Measurements from ENCODE around the gene HKDC1. TPM values are rescaled to one million over a fixed set of nuclear protein-coding genes. Genes with fewer than 3 reads are reported as not detected.
"Not testable (repeated sequence)": the region's sequence is repeated elsewhere in the genome, so short reads cannot be mapped to it uniquely, and the experiment has no call there.

The HKDC1 gene
- total RNA-seq, 1 experiment from 2014 or later, result 1.7 TPM

- ATAC-seq (no peak), DNase-seq (ENCODE audit: low read depth, low spot score) (no peak)
- H3K9me2 ChIP-seq (ENCODE audit: insufficient read depth), result no peaks in the 10 kb centered on the region
- intact Hi-C loops (cut with micrococcal nuclease), result no loop called here
- H3K27me3 ChIP-seq (ENCODE audit: insufficient read depth, low read length), result no peaks in the 10 kb centered on the region
- H3K27ac ChIP-seq (ENCODE audit: low read depth, low read length), result no peak overlapping the region
- ChIA-PET CTCF (no interaction called here), RAD21 (ENCODE audit: low non-redundant PET in 1 of 2, low total read pairs in 2 of 2, uncharacterized antibody in 2 of 2, unreplicated experiment in 2 of 2) (no interaction called here), POLR2A (no interaction called here)
- no peak overlapping the region for H3K4me2 ChIP-seq (ENCODE audit: low read length)
- BruUV-seq (replicated peaks), result no TSS peak
- H3K36me3 ChIP-seq (ENCODE audit: control insufficient read depth in 1 of 2, insufficient read depth in 2 of 2, low read length in 2 of 2), result no peaks in the 10 kb centered on the region
- H3K79me2 ChIP-seq (ENCODE audit: insufficient read depth, low read length), result no peaks in the 10 kb centered on the region
- no peak overlapping the region for H2AFZ ChIP-seq (ENCODE audit: low read depth, low read length, poor library complexity, severe bottlenecking)
- H3K4me3 ChIP-seq (replicated peaks in 1 of 2; ENCODE audit: low read depth in 1 of 2, low read length in 2 of 2), result no peak overlapping the region
- H3K4me1 ChIP-seq (ENCODE audit: control insufficient read depth in 1 of 2, insufficient read depth in 2 of 2, low read length in 2 of 2), result no peaks in the 10 kb centered on the region
- H3K9ac ChIP-seq (ENCODE audit: low read length), result no peak overlapping the region
- H3K9me3 ChIP-seq (ENCODE audit: control insufficient read depth in 1 of 2, insufficient read depth in 1 of 2, low read depth in 1 of 2, low read length in 2 of 2), result no peaks in the 10 kb centered on the region
- no peaks in the 10 kb centered on the region for H4K20me1 ChIP-seq (ENCODE audit: insufficient read depth)
- no peak for TF ChIP-seq MAX (IDR thresholded peaks at IDR 0.05)
- TF ChIP-seq YY1 (IDR thresholded peaks at IDR 0.05; ENCODE audit: extremely low read depth, insufficient replicate concordance, low read depth, low read length), result no peak
- TF ChIP-seq SP1 (IDR thresholded peaks at IDR 0.05; ENCODE audit: low read depth), result no peak
- no peak for TF ChIP-seq ELF1 (IDR thresholded peaks at IDR 0.05; ENCODE audit: borderline replicate concordance, low read depth)
- no peak for TF ChIP-seq TCF7L2 (IDR thresholded peaks at IDR 0.05; ENCODE audit: borderline replicate concordance, extremely low read depth, insufficient read depth, insufficient read length)
- no peak for TF ChIP-seq EZH2 (IDR thresholded peaks at IDR 0.05)
- TF ChIP-seq EZH2phosphoT487 (IDR thresholded peaks at IDR 0.05; ENCODE audit: borderline replicate concordance), result no peak
- no peak for TF ChIP-seq SRF (IDR thresholded peaks at IDR 0.05; ENCODE audit: low read depth)
- no peak for TF ChIP-seq CBX3 (IDR thresholded peaks at IDR 0.05; ENCODE audit: low read depth)
- TF ChIP-seq CEBPB (IDR thresholded peaks at IDR 0.05; ENCODE audit: low read depth), result no peak
- no peak for TF ChIP-seq ZBTB33 (IDR thresholded peaks at IDR 0.05; ENCODE audit: extremely low read depth, insufficient replicate concordance, low read length)
- no peak for TF ChIP-seq RAD21 (IDR thresholded peaks at IDR 0.05; ENCODE audit: low read depth)
- TF ChIP-seq EGR1 (IDR thresholded peaks at IDR 0.05; ENCODE audit: low read depth), result no peak
- TF ChIP-seq, protein P1, sequence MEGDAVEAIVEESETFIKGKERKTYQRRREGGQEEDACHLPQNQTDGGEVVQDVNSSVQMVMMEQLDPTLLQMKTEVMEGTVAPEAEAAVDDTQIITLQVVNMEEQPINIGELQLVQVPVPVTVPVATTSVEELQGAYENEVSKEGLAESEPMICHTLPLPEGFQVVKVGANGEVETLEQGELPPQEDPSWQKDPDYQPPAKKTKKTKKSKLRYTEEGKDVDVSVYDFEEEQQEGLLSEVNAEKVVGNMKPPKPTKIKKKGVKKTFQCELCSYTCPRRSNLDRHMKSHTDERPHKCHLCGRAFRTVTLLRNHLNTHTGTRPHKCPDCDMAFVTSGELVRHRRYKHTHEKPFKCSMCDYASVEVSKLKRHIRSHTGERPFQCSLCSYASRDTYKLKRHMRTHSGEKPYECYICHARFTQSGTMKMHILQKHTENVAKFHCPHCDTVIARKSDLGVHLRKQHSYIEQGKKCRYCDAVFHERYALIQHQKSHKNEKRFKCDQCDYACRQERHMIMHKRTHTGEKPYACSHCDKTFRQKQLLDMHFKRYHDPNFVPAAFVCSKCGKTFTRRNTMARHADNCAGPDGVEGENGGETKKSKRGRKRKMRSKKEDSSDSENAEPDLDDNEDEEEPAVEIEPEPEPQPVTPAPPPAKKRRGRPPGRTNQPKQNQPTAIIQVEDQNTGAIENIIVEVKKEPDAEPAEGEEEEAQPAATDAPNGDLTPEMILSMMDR (IDR thresholded peaks at IDR 0.05 in 2 of 3, conservative IDR thresholded peaks at IDR 0.05 in 1 of 3; ENCODE audit: borderline replicate concordance in 1 of 3, insufficient read depth in 1 of 3, low read depth in 2 of 3, low read length in 2 of 3), result no peak
- TF ChIP-seq SIN3A (IDR thresholded peaks at IDR 0.05; ENCODE audit: low read depth), result no peak
- TF ChIP-seq POLR2A (IDR thresholded peaks at IDR 0.05; ENCODE audit: borderline replicate concordance, extremely low read depth, insufficient read depth, insufficient read length), result no peak
- TF ChIP-seq, protein P2, sequence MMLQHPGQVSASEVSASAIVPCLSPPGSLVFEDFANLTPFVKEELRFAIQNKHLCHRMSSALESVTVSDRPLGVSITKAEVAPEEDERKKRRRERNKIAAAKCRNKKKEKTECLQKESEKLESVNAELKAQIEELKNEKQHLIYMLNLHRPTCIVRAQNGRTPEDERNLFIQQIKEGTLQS (IDR thresholded peaks at IDR 0.05), result no peak
- TF ChIP-seq FOSL1 (IDR thresholded peaks at IDR 0.05; ENCODE audit: low read depth), result no peak
Observed at GRCh38 chr10:69307434-69307833, 87.3 kb downstream of the HKDC1 start.

DNA sequence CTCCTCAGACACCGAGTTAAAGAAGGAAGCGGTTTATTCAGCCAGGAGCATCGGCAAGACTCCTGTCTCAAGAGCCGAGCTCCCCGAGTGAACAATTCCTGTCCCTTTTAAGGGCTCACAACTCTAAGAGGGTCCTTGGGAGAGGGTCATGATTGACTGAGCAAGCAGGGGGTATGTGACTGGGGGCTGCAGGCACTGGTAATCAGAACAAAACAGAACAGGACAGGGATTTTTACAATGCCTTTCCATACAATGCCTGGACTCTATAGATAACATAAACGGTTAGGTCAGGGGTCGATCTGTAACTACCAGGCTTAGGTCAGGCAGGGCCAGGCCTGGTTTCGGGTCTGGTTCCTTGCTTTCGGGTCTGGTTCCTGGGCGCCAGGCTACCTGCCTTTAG, 88.2 kb downstream of the HKDC1 start:
- H3K9me3 ChIP-seq (ENCODE audit: control insufficient read depth in 1 of 2, insufficient read depth in 1 of 2, low read depth in 1 of 2, low read length in 2 of 2); H3K9ac ChIP-seq (ENCODE audit: low read length); BruUV-seq (replicated peaks); POLR2A ChIA-PET; DNase-seq (ENCODE audit: low read depth, low spot score); ATAC-seq; RAD21 ChIA-PET (ENCODE audit: low non-redundant PET in 1 of 2, low total read pairs in 2 of 2, uncharacterized antibody in 2 of 2, unreplicated experiment in 2 of 2); H3K9me2 ChIP-seq (ENCODE audit: insufficient read depth); CTCF ChIA-PET; H3K27ac ChIP-seq (ENCODE audit: low read depth, low read length); H2AFZ ChIP-seq (ENCODE audit: low read depth, low read length, poor library complexity, severe bottlenecking); H3K36me3 ChIP-seq (ENCODE audit: control insufficient read depth in 1 of 2, insufficient read depth in 2 of 2, low read length in 2 of 2); H3K27me3 ChIP-seq (ENCODE audit: insufficient read depth, low read length); H3K4me1 ChIP-seq (ENCODE audit: control insufficient read depth in 1 of 2, insufficient read depth in 2 of 2, low read length in 2 of 2); H3K4me2 ChIP-seq (ENCODE audit: low read length); H3K79me2 ChIP-seq (ENCODE audit: insufficient read depth, low read length); intact Hi-C loops (cut with micrococcal nuclease); H3K4me3 ChIP-seq (replicated peaks in 1 of 2; ENCODE audit: low read depth in 1 of 2, low read length in 2 of 2); H4K20me1 ChIP-seq (ENCODE audit: insufficient read depth): not testable (repeated sequence)
